H9 (cell line): ENCODE results near the gene COX7B. TPM values are rescaled to one million over a fixed set of nuclear protein-coding genes. Genes with fewer than 3 reads are reported as not detected.

ENCODE experiments used
- DNase-seq: peaks from one replicate; pipeline ENCODE4 v3.0.0-alpha.2; 2017
- H2AFZ ChIP-seq: one replicate; pipeline ENCODE4 v1.6.1; 2013; ENCODE audit warnings: mild to moderate bottlenecking, low read length, control low read depth, moderate library complexity
- H2AK5ac ChIP-seq: 2 replicates; pipeline ENCODE4 v1.6.1; 2013; ENCODE audit warnings: low read length, control low read depth, mixed read lengths; ENCODE audit not compliant: insufficient read length
- H2BK120ac ChIP-seq: one replicate; pipeline ENCODE4 v1.6.1; 2013; ENCODE audit warnings: low read depth, mild to moderate bottlenecking, low read length, control low read depth, inconsistent platforms; ENCODE audit not compliant: poor library complexity, severe bottlenecking
- H2BK12ac ChIP-seq: 2 replicates; pipeline ENCODE4 v1.6.1; 2013; ENCODE audit warnings: low read length, control low read depth, mixed read lengths, low read depth; ENCODE audit not compliant: insufficient read length
- H2BK15ac ChIP-seq: 2 replicates; pipeline ENCODE4 v1.6.1; 2013; ENCODE audit warnings: low read depth, low read length, control low read depth
- H2BK20ac ChIP-seq: one replicate; pipeline ENCODE4 v1.6.1; 2013; ENCODE audit warnings: low read depth, mild to moderate bottlenecking, low read length, control low read depth, inconsistent platforms; ENCODE audit not compliant: poor library complexity, severe bottlenecking
- H2BK5ac ChIP-seq: 2 replicates; pipeline ENCODE4 v1.6.1; 2013; ENCODE audit warnings: low read length, control low read depth, mixed read lengths; ENCODE audit not compliant: insufficient read length
- H3K14ac ChIP-seq: 2 replicates; pipeline ENCODE4 v1.6.1; 2013; ENCODE audit warnings: low read length, control low read depth; ENCODE audit not compliant: insufficient read depth
- H3K18ac ChIP-seq: 2 replicates; pipeline ENCODE4 v1.6.1; 2013; ENCODE audit warnings: low read depth, mild to moderate bottlenecking, mixed read lengths, low read length, control low read depth; ENCODE audit not compliant: insufficient read length
- H3K23ac ChIP-seq: 2 replicates; pipeline ENCODE4 v1.6.1; 2013; ENCODE audit warnings: low read length, control low read depth, mixed read lengths, low read depth; ENCODE audit not compliant: insufficient read length
- H3K23me2 ChIP-seq: 2 replicates; pipeline ENCODE4 v1.6.1; 2013; ENCODE audit warnings: low read depth, mild to moderate bottlenecking, mixed read lengths, low read length, control low read depth; ENCODE audit not compliant: insufficient read length, poor library complexity, severe bottlenecking
- H3K27ac ChIP-seq: 2 replicates; pipeline ENCODE4 v1.5.1; 2013; ENCODE audit warnings: low read length, control low read depth, mixed read lengths, low read depth; ENCODE audit not compliant: insufficient read length
- H3K27me3 ChIP-seq: 2 replicates; pipeline ENCODE4 v1.6.1; 2013; ENCODE audit warnings: low read length, control low read depth, inconsistent platforms; ENCODE audit not compliant: insufficient read depth
- H3K4ac ChIP-seq: 2 replicates; pipeline ENCODE4 v1.6.1; 2013; ENCODE audit warnings: low read depth, mild to moderate bottlenecking, control low read depth, inconsistent platforms, low read length, moderate library complexity
- H3K4me1 ChIP-seq: 2 replicates; pipeline ENCODE4 v1.6.1; 2013; ENCODE audit warnings: low read length, control low read depth, inconsistent platforms; ENCODE audit not compliant: insufficient read depth
- H3K4me2 ChIP-seq: 2 replicates; pipeline ENCODE4 v1.6.1; 2013; ENCODE audit warnings: low read length, control low read depth, mixed read lengths; ENCODE audit not compliant: insufficient read length, insufficient read depth
- H3K56ac ChIP-seq: 2 replicates; pipeline ENCODE4 v1.6.1; 2013; ENCODE audit warnings: low read depth, mild to moderate bottlenecking, mixed read lengths, low read length, control low read depth; ENCODE audit not compliant: insufficient read length
- H3K79me1 ChIP-seq: 2 replicates; pipeline ENCODE4 v1.6.1; 2013; ENCODE audit warnings: low read depth, mild to moderate bottlenecking, moderate library complexity, low read length, control low read depth, inconsistent platforms; ENCODE audit not compliant: insufficient read depth, poor library complexity, severe bottlenecking
- H3K79me2 ChIP-seq: 2 replicates; pipeline ENCODE4 v1.6.1; 2013; ENCODE audit warnings: low read length, control low read depth, inconsistent platforms; ENCODE audit not compliant: insufficient read depth
- H3K9ac ChIP-seq: 2 replicates; pipeline ENCODE4 v1.6.1; 2013; ENCODE audit warnings: low read length, control low read depth, mixed read lengths; ENCODE audit not compliant: insufficient read length; ENCODE audit errors: extremely low read depth
- H3K9me3 ChIP-seq: one replicate; pipeline ENCODE4 v1.6.1; 2013; ENCODE audit warnings: low read depth, low read length, inconsistent platforms; ENCODE audit not compliant: control insufficient read depth
- H3T11ph ChIP-seq: one replicate; pipeline ENCODE4 v1.6.1; 2013; ENCODE audit warnings: mild to moderate bottlenecking, low read length, control low read depth, inconsistent platforms
- H4K20me1 ChIP-seq: one replicate; pipeline ENCODE4 v1.6.1; 2013; ENCODE audit not compliant: control insufficient read depth, insufficient read length, insufficient read depth
- H4K5ac ChIP-seq: 2 replicates; pipeline ENCODE4 v1.6.1; 2013; ENCODE audit warnings: low read depth, mild to moderate bottlenecking, mixed read lengths, low read length, control low read depth; ENCODE audit not compliant: insufficient read length
- H4K8ac ChIP-seq: replicated peaks from 2 replicates; pipeline ENCODE4 v1.6.1; 2013; ENCODE audit warnings: low read length, control low read depth, mixed read lengths, low read depth; ENCODE audit not compliant: insufficient read length
- H4K91ac ChIP-seq: 2 replicates; pipeline ENCODE4 v1.6.1; 2013; ENCODE audit warnings: low read depth, mild to moderate bottlenecking, moderate library complexity, mixed read lengths, low read length, control low read depth; ENCODE audit not compliant: insufficient read length
- H3K27ac Mint-ChIP-seq, 3 experiments: 2 replicates in 2 of 3; 3 replicates in 1 of 3; pipeline ENCODE4 v1.8.0; 2020 to 2021; ENCODE audit warnings: mixed read lengths in 3 of 3, mild to moderate bottlenecking in 1 of 3, moderate library complexity in 1 of 3
- H3K27me3 Mint-ChIP-seq: 2 replicates; pipeline ENCODE4 v1.8.0; 2021; ENCODE audit warnings: low read depth, mild to moderate bottlenecking, moderate library complexity, mixed read lengths
- H3K36me3 Mint-ChIP-seq, 3 experiments: 2 replicates in 2 of 3; 3 replicates in 1 of 3; pipeline ENCODE4 v1.8.0; 2020 to 2021; ENCODE audit warnings: low read depth in 3 of 3, mixed read lengths in 3 of 3; ENCODE audit not compliant: insufficient read depth in 1 of 3
- H3K4me1 Mint-ChIP-seq, 2 experiments: 2 replicates each; pipeline ENCODE4 v1.8.0; 2020; ENCODE audit warnings: mixed read lengths in 2 of 2
- H3K4me3 Mint-ChIP-seq, 2 experiments: 2 replicates in 1 of 2; 3 replicates in 1 of 2; pipeline ENCODE4 v1.8.0; 2020 to 2021; ENCODE audit warnings: mild to moderate bottlenecking in 2 of 2, mixed read lengths in 2 of 2, moderate library complexity in 1 of 2
- H3K9me3 Mint-ChIP-seq, 2 experiments: 2 replicates in 1 of 2; 3 replicates in 1 of 2; pipeline ENCODE4 v1.8.0; 2020; ENCODE audit warnings: mild to moderate bottlenecking in 2 of 2, mixed read lengths in 2 of 2, moderate library complexity in 1 of 2
- WGBS: extraction: QIAGEN DNeasy Blood & Tissue Kit; methylation state at CpG from one replicate; pipeline ENCODE4 v1.1.7; 2013; ENCODE audit warnings: missing lambda C conversion rate, low lambda C conversion rate, mixed read lengths; ENCODE audit not compliant: insufficient read length; ENCODE audit errors: extremely low coverage; 5-methylcytosine and 5-hydroxymethylcytosine counted together
- total RNA-seq: library from RNA; stranded (reverse); gene quantifications from 2 replicates; pipeline ENCODE4 v1.2.1, GENCODE V29; 2021
- TF ChIP-seq, protein P1 (sequence below): fragments of 200-600 bp; sonication (generic); conservative IDR thresholded peaks from 3 replicates; pipeline ENCODE4 v1.8.0; 2021; ENCODE audit warnings: antibody characterized with exemption, mild to moderate bottlenecking

COX7B gene
- total RNA-seq, 1 experiment from 2014 or later: 253 TPM

DNA sequence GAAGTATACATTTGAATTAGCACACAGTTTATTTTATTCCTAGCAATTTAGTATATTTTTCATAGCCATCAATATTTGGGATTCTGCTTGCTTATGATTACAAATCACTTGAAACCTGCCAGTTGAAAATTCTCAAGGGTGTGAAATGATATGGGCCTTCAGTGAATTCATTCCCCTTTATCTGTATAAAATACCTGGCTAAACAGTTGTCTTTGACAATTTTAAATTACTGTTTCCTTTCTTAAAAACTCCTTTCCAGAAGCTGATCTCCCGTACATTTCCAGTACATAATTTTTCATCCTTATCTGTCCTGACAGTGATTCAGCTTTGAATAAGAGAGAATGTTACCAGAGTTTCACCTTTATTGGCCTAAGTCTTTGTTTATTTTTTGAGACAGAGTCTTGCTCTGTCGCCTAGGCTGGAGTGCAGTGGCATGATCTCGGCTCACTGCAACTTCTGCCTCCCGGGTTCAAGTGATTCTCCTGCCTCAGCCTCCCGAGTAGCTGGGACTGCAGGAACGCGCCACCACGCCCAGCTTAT, 25.1 kb downstream of the COX7B start:
- no CpG with 5 or more reads among the region's 8 CpGs for WGBS
- no peak overlapping the region for H3K9ac ChIP-seq
- peaks cover 0 to 4% (median 3%) of the 10 kb centered on the region in 3 experiments; a peak in 2 of 7 replicates for H3K36me3 Mint-ChIP-seq

More for the DNA sequence above, 25.1 kb downstream of the COX7B start:
- Mint-ChIP-seq H3K27ac (no peak overlapping the region), H3K4me3 (no peak overlapping the region), H3K9me3 (peaks cover 47 to 48% of the 10 kb centered on the region in 2 experiments), H3K4me1 (no peaks in the 10 kb centered on the region), H3K27me3 (no peaks in the 10 kb centered on the region)
- Histone ChIP-seq H2BK20ac (no peak overlapping the region), H3K18ac (no peak overlapping the region), H2BK15ac (no peak overlapping the region), H3K79me2 (no peaks in the 10 kb centered on the region), H3K14ac (no peak overlapping the region), H3T11ph (no peak overlapping the region), H4K5ac (no peak overlapping the region), H4K91ac (no peak overlapping the region), H3K79me1 (no peaks in the 10 kb centered on the region), H3K27ac (no peak overlapping the region), H3K9me3 (peaks cover 15% of the 10 kb centered on the region), H3K23me2 (no peaks in the 10 kb centered on the region), H3K4ac (no peak overlapping the region), H4K20me1 (no peaks in the 10 kb centered on the region), H2BK5ac (no peak overlapping the region), H3K56ac (no peak overlapping the region), H3K4me1 (no peaks in the 10 kb centered on the region), H2AFZ (no peak overlapping the region), H2BK12ac (no peak overlapping the region), H3K27me3 (no peaks in the 10 kb centered on the region), H3K4me2 (no peak overlapping the region), H3K23ac (no peak overlapping the region), H2AK5ac (no peak overlapping the region), H2BK120ac (no peak overlapping the region), H4K8ac (no peak overlapping the region)
- DNase-seq: no peak
- TF ChIP-seq, protein P1, sequence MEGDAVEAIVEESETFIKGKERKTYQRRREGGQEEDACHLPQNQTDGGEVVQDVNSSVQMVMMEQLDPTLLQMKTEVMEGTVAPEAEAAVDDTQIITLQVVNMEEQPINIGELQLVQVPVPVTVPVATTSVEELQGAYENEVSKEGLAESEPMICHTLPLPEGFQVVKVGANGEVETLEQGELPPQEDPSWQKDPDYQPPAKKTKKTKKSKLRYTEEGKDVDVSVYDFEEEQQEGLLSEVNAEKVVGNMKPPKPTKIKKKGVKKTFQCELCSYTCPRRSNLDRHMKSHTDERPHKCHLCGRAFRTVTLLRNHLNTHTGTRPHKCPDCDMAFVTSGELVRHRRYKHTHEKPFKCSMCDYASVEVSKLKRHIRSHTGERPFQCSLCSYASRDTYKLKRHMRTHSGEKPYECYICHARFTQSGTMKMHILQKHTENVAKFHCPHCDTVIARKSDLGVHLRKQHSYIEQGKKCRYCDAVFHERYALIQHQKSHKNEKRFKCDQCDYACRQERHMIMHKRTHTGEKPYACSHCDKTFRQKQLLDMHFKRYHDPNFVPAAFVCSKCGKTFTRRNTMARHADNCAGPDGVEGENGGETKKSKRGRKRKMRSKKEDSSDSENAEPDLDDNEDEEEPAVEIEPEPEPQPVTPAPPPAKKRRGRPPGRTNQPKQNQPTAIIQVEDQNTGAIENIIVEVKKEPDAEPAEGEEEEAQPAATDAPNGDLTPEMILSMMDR: no peak
